Fibroblast of skin of abdomen (primary cell): ENCODE results near the gene SNX25.

Experiments
- DNase-seq: peaks from one replicate; pipeline ENCODE4 v3.0.0-alpha.2; 2013

Gene SNX25

DNA sequence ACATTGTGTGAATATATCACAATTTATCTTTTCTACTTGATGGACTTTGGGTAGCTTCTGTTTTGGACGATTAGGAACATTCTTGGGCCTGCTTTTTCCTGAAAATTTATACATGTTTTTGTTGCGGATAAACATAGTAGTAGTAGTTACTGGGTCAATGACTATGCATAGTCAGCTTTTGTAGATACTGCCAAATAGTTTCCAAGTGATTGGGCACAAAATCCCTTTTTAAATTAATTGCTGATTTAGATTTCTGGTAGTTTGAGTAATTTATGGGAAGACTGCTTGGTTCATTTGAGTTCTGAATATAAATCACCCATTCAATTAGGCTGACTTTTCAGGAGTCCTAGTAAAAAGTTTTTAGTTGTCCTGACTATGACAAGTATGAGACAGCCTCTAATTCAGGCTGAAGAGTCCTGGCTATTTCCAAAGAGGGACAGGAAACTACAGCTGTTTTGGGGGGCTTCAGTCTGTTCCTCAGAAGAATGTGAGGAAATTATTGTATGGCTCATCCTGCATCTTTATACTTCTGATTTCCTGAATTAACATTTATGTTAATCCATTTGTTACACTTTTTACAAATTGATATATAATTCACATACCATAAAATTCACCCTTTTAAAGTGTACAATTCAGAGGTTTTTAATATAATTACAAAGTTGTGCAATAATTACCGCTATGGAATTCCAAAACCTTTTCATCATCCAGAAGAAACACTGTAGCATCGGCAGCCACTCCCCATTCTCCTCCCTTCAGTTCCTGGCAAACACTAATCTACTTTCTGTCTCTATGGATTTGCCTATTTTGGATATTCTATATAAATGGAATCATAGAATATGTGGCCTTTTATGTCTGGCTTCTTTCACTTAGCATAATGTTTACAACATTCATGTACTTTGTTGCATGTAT lies 172.1 kb downstream of the SNX25 start:
- DNase-seq = peak; percentile 55

- DNase-seq = no peak
Measured at GRCh38 chr4:185382754-185383153, 173.4 kb downstream of the SNX25 start.

GRCh38 chr4:185383451-185383850 lies 174.1 kb downstream of the SNX25 start:
- DNase-seq = no peak

GRCh38 chr4:185384061-185384460 lies 174.7 kb downstream of the SNX25 start:
- DNase-seq = no peak

- DNase-seq = peak; percentile 13
Measured at GRCh38 chr4:185384930-185385331, 175.5 kb downstream of the SNX25 start.

DNA sequence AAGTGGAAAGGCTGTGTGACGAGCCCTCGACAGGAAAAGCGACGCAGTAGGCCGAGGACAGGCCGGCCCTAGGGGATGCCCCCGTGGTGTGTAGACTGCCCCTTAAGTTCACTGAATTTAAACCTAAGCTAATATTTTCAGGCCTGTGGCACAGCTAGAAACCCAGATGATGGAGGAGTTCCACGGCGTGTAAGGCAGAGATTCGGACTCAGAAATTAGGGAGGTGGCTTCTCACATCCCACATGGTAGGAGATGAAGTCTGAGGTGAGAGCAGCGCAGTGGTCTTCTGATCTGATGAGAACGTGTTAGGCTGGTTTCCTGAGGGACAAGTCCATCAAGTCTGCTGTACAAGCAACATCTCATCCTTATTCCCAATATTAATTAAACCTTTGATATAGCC lies 178.6 kb downstream of the SNX25 start:
- no peak for DNase-seq

- DNase-seq = no peak
Measured at GRCh38 chr4:185390941-185391340, 181.5 kb downstream of the SNX25 start.

GRCh38 chr4:185392156-185392555 lies 182.8 kb downstream of the SNX25 start:
- DNase-seq = no peak

DNA sequence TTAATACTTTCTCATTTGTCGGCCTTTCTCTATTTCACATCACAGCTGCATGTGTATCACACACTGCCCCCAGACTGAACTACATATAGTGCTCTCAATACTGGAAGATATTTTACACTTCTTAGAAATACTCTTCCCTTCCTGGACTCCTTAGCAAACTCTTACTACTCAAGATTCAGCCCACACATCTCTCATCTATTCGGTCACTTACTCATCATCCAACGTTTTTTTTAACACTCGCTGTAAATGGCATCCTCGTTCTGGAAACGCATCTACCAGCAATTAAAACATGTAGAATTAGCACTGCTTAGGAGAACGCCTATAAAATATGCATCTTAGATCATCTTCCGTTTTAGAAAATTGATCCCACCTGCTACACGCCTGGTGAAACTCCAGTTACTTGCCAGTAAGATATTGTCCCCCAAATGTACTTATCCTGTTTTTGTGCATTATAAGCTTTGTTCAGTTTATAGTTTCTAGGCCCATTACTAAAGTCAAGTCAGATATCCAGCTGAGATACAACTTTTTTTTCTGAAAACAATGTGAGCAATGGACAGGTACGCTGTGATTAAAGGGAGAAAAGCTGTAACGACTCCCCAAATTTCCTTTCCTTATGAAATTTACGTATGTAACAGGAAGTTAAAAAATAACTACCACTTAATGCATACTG lies 185.3 kb downstream of the SNX25 start:
- peak; percentile 35 for DNase-seq

- no peak for DNase-seq
Measured at GRCh38 chr4:185395238-185395955, 186.0 kb downstream of the SNX25 start, which contains the start of gene LRP2BP. LRP2BP (minus strand) TSS chr4:185395924; CDS start chr4:185378186, 17,738 bp downstream.

- peak; percentile 99 for DNase-seq
Measured at GRCh38 chr4:185395956-185396723, 186.7 kb downstream of the SNX25 start.

GRCh38 chr4:185396724-185397385 lies 187.5 kb downstream of the SNX25 start, which contains the start of gene ANKRD37:
ANKRD37 (plus strand) TSS chr4:185396841; CDS start chr4:185396924, 83 bp downstream.
- DNase-seq = no peak

DNA sequence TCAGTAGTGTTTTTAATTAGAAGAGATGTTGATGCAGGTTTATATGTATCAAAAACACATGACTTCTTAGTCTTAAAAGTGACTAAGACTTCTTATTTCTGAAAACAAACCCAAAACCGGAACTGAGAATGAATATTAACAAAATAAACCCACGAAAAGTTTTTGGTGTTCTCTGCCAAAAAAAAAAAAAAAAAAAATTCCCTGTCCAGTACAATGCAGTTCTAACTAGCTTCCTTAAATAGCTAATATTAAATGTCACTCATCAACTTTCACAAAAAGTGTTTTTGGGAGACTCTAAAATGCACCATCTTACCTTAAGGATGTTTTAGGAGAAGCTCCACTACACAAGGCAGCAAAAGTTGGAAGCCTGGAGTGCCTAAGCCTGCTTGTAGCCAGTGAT lies 189.2 kb downstream of the SNX25 start:
- DNase-seq = no peak

DNA sequence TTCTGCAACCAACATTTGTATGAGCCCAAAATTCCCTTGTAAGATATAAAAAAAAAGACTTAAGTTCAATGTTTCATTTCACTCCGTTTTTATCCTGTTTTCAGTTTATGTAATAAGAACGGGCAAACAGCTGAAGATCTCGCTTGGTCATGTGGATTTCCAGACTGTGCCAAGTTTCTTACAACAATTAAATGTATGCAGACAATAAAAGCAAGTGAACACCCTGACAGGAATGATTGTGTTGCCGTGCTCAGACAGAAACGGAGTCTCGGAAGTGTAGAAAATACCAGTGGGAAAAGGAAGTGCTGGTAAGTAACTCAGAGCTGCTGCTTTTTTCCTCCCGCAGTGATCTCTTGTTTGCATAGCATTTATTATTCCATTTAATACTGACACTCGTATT lies 190.1 kb downstream of the SNX25 start:
- DNase-seq = no peak

- no peak for DNase-seq
Measured at GRCh38 chr4:185404031-185404430, 194.6 kb downstream of the SNX25 start.

DNA sequence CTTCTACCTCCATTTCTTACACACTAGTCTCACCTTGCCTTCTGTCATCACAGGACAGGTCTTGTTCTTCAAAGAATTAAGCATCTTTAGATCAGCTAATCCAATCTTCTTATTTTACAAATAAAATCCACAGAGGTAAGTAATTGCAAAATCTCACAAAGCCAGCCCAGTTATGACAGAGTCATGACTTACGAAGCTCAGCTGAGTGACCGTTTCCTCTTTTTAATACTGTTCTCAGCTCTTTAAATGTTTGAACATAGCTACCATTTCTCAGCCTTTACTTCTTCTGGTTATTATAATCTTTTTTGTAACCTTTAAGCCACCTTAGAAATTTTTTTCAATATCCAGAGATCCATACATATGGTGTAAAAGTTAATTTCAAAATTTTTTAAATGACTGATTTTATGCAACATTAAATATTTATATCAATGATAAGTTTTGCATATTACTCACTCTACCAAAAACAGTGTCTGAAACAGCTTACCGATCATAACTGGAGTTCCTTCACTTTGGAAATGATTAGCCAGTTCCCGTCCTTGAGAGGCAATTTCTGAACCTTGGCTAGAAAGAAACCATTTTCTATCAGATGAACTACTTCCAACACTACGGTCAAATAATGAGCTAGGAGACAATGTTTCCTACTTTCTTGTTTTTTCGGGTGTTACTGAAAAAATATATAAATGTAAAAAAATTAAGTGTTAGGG lies 196.1 kb downstream of the SNX25 start:
- DNase-seq = no peak

DNA sequence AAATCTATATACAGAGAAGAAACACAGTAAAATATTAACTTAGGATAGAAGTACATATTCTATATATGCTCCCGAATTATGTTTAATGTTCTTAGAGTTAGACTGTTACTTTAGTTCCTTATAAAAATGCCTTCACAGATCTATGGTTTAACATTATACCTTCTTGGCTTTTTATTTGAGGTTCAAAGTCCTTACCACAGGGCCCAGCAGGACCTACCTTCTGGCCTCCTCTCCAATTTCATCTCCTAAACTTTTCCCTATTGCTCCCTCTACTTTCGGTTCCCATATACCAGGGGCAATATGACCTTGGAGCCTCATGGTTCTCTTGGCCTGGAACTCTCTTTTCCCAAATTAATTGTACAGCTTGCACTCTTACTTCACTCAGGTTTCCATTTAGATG lies 199.0 kb downstream of the SNX25 start:
- no peak for DNase-seq

- no peak for DNase-seq
Measured at GRCh38 chr4:185411849-185412248, 202.5 kb downstream of the SNX25 start.

- no peak for DNase-seq
Measured at GRCh38 chr4:185412412-185412811, 203.0 kb downstream of the SNX25 start.
